ENCODE measurements around the gene CLK3. TPM values are rescaled to one million over a fixed set of nuclear protein-coding genes. Genes with fewer than 3 reads are reported as not detected.

CLK3 gene
- total RNA-seq, 2 experiments from 2014 or later = 102 to 103 TPM

DNA sequence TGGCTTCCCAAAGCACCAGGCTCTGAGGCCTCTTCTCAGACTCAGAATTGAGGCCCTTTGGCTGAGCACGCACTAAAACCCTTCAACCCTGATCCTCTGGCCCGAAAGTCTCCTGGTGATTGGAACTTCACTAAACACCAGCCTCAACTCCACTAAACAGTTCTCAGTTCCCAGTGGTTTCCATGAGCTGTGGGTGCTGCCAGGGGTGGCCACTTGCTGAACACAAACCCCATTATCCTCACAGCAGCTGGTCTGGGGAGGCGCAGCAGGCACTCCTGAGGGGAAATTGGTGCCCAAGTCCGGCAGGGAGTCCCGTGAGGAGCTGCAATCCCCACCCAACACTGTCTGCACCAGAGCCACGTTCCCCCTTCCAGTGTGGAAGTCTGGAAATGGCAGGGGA lies 3.8 kb upstream of the CLK3 start:
- Mint-ChIP-seq H3K4me1 (peaks cover 16% of the 10 kb centered on the region), H3K27me3 (no peaks in the 10 kb centered on the region), H3K9me3 (no peaks in the 10 kb centered on the region), H3K4me3 (no peak overlapping the region), H3K36me3 (peaks cover 6% of the 10 kb centered on the region), H3K27ac (no peak overlapping the region)
- DNase-seq = no peak

DNA sequence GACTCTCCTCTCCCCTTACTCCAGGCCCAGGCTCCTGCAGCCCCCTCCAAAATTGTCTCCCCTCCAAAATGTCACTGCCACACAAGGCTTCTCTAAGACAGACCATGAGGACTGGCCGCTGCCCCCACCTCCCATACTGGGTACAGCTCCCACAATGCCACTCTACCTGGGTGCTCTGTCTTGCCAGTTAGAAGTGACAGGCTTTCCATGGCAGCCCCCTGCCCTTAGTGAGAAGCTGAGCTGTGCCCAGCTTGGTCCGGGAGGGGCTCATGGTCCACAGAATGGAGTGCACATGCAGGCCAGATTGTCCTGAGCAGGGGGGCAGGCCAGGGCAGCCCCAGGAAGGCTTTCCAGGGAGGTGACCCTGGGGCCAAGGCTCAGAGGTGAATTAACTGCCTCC lies 3.0 kb upstream of the CLK3 start:
- Mint-ChIP-seq H3K9me3 (no peaks in the 10 kb centered on the region), H3K36me3 (peaks cover 13% of the 10 kb centered on the region), H3K27me3 (no peaks in the 10 kb centered on the region), H3K27ac (no peak overlapping the region), H3K4me1 (peaks cover 25% of the 10 kb centered on the region), H3K4me3 (no peak overlapping the region)
- no peak for DNase-seq

DNA sequence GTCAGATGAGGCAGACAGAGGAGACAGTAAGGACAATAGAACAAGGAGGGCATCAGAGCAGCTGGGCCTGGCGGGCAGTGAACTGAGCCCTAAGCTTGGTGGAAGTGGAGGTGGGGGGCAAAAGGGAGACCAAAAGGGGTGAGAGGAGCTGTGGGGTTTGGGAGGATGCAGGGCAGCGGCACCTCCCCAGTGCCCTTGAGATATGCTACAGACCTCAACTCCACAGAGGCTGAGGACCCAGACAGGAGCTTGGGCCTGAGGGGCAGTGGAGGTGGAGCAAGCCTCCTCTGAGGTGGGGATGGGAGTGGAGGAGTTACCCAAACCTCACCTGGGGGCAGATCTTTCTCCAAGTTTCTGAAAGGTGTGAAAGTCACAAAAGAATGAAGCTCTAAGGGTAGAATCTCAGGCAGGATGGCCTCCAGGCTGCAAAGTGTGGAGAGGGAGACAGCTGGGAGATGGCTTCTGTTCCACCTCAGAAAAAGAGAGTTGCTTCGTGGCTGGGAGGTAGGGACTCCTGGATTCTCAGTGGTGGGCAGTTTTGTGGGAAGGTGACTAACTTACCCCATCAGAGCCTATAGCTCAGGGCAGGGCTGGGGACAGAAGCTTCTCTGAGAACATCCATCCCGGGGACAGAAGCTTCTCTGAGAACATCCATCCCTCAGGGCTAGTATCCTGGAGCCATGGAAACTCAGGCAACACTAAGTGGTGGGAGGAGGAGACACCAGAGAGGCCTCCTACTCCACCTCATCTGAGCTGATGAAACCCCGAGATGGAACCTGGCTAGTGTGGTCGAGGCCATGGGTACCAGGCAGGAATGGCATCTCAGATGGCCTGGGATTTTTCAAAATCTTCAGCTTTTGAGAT lies 2.3 kb upstream of the CLK3 start:
- Mint-ChIP-seq H3K36me3 (peaks cover 14% of the 10 kb centered on the region), H3K9me3 (no peaks in the 10 kb centered on the region), H3K4me3 (no peak overlapping the region), H3K27ac (no peak overlapping the region), H3K27me3 (no peaks in the 10 kb centered on the region), H3K4me1 (peaks cover 31% of the 10 kb centered on the region)
- DNase-seq = no peak

DNA sequence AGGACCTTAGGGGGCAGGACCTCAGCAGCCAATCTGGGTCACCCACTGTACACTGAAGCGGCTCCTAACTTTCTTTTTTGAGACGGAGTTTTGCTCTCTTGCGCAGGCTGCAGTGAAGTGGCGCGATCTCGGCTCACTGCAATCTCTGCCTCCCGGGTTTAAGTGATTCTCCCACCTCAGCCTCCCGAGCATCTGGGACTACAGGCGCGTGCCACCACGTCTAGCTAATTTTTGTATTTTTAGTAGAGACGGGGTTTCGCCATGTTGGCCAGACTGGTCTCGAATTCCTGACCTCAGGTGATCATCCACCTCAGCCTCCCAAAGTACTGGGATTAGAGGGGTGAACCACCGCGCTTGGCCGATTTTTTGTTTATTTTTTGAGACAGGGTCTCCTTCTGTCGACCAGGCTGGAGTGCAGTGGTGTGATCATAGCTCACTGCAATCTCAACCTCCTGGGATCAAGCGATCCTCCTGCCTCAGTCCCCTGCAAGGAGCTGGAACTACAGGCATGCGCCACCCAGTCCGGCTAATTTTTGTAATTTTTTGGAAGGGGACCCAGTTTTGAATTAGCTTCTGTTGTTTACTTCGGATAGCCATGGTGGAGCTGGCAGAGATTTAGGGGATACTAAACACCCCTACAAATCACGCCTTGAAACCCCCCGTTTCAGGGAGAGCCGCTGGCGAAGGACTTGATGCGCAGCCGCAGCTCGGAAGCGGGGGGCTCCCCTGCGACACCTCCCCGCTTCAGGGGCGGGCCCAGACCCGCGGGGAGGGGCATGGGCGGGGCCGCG lies 1.5 kb upstream of the CLK3 start:
- H3K9me3 Mint-ChIP-seq = no peaks in the 10 kb centered on the region
- peaks cover 14% of the 10 kb centered on the region for H3K36me3 Mint-ChIP-seq
- DNase-seq = no peak
- peak overlapping the region; percentile 61 for H3K4me3 Mint-ChIP-seq
- no peaks in the 10 kb centered on the region for H3K27me3 Mint-ChIP-seq
- H3K27ac Mint-ChIP-seq = no peak overlapping the region
- H3K4me1 Mint-ChIP-seq = peaks cover 40% of the 10 kb centered on the region

DNA sequence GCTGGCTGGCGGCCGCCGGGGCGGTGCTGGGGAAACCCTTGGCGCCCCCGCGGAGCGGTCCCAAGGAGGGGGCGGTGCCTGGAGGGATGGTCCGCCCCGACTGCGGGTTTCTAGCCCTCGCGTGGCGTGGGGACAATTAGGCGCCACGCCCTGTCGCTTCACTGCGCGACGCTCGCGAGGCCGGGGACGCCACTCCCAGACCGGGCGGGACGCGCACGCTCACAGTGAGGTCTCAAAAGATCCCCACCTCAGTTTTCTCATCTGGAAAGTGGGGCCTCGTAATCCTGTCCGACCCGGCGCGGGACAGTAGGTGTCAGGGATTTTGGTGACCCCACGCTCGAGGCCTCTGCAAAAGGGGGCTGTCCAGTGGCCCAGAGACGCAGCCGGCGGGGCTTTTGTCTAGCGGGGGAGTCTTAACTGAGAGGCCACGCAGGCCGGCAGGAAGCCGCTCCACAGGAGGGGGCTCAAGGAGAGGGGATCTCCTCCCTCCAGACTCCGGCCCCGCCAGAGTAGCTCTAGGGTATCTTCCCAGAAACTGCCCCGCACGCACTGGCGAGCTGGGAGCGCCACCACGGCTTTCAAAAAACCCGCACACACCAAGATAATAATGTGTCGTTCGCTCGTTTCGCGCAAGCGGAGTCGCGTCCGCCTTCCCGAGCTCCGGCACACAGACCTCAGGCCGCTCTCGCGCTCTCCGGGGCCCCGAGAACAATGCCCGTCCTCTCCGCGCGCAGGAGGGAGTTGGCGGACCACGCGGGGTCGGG lies 710 bp upstream of the CLK3 start:
- H3K36me3 Mint-ChIP-seq = peaks cover 14% of the 10 kb centered on the region
- H3K27ac Mint-ChIP-seq = peak overlapping the region; percentile 94
- H3K4me1 Mint-ChIP-seq = peaks cover 43% of the 10 kb centered on the region
- H3K27me3 Mint-ChIP-seq = no peaks in the 10 kb centered on the region
- peak; percentile 94 for DNase-seq
- H3K9me3 Mint-ChIP-seq = no peaks in the 10 kb centered on the region
- H3K4me3 Mint-ChIP-seq = peak overlapping the region; percentile 95

DNA sequence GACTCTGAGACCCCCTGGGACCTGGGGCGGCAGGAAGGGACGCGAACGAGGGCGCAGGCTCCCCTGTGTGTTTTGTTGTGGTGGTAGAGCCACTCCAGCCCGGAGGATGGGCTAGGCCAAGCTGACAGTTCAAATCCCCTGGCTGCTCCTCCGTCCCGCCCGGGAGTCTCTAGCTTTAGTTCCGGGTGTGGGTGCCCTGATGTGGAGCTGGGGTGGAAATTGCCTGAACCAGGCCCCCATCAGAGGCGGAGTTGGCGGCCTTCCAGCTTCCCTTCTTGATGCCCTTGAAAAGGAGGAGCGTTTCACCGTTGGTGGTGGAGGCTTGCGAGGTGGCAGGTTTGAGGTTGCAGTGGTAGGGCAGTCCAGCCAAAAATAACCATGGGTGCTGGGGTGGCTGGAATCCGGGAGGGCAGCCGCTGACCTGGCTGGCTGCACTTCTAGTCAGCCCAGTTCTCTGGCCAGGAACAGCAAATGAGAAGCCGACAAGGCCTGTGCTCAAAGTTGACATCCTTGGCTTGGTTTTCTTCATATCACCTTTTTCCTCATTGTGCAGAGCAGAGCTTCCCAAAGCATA lies 817 bp downstream of the CLK3 start:
- Mint-ChIP-seq H3K9me3 (no peaks in the 10 kb centered on the region), H3K27me3 (no peaks in the 10 kb centered on the region), H3K4me1 (peaks cover 54% of the 10 kb centered on the region), H3K4me3 (peak overlapping the region; percentile 95), H3K27ac (peak overlapping the region; percentile 88), H3K36me3 (peaks cover 19% of the 10 kb centered on the region)
- DNase-seq = peak; percentile 69

DNA sequence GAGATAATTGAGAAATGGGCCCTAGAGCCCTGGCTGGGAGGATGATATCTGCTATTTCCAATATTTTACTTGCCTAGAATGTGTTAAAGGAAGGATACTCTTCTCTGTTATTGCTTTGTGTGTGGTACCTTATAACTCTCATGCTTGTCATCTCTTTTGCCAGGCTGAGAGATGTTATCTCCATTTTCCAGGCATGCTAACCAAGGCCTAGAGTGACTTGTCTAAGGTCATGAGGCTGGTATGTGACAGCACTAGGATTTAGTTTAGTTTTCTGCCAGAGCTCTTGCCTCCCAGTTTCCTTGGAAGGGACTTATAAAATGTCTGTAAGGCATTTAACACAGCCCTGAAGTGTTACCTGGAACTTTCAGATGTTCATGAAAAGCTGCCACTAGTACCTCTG lies 1.4 kb downstream of the CLK3 start:
- Mint-ChIP-seq H3K4me3 (peak overlapping the region; percentile 95), H3K9me3 (no peaks in the 10 kb centered on the region), H3K27ac (peak overlapping the region; percentile 88), H3K36me3 (peaks cover 23% of the 10 kb centered on the region), H3K27me3 (no peaks in the 10 kb centered on the region), H3K4me1 (peaks cover 54% of the 10 kb centered on the region)
- no peak for DNase-seq

DNA sequence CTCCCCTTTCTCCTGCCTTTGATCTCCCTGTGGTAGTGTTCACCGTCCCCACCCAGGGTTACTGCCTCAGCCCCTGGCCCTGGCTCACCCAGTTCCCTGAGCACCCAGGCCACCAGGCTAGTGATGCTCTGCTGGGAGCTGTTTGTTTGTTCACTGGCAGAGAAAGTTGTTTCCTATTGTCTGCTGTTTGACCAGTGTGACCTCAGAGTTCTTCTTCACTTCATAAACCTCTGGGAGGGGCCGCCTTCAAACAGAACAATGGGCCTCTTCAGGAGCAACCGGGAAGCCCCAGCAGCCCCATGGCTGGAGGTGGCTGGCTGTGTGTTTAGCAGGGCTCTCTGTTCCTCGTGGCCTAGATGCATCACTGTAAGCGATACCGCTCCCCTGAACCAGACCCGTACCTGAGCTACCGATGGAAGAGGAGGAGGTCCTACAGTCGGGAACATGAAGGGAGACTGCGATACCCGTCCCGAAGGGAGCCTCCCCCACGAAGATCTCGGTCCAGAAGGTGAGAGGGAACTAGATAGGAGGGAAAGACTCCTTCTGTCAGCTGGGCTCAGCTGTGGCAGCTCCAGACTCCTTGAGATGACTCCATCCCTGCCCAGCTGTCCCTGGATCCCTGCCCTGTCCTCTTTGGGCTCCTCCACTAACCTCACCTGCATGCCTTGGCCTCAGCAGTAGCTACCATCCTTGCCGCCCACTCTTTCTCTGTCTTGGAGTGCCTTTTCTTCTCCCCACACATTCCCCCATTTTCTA lies 3.4 kb downstream of the CLK3 start:
- no peaks in the 10 kb centered on the region for H3K9me3 Mint-ChIP-seq
- H3K4me3 Mint-ChIP-seq = no peak overlapping the region
- peaks cover 29% of the 10 kb centered on the region for H3K36me3 Mint-ChIP-seq
- peak overlapping the region; percentile 72 for H3K27ac Mint-ChIP-seq
- DNase-seq = no peak
- no peaks in the 10 kb centered on the region for H3K27me3 Mint-ChIP-seq
- H3K4me1 Mint-ChIP-seq = peaks cover 45% of the 10 kb centered on the region

DNA sequence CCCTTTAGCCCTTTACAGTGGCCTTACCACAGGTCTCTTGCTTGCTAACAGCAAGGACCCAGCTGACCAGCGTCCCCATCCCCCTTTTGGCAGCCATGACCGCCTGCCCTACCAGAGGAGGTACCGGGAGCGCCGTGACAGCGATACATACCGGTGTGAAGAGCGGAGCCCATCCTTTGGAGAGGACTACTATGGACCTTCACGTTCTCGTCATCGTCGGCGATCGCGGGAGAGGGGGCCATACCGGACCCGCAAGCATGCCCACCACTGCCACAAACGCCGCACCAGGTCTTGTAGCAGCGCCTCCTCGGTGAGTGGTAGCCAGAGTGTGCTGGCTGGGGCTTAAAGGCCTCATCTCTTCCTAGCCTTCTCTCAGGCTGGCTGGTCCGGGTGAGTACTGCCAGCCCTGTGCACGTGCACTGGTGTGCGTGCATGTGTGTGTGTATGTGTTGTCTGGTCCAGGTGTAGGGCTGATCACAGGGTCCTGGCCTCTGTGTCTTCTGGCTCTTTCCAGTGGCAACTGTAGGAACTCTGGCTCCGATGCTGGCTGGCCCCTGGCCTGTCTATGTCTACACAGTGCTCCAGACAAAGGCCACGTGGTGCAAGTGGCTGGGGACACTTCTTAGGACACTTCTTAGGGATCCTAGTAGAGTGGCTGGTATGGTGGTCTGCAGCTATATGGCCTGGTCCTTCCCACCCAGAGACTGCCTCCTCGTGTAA lies 4.4 kb downstream of the CLK3 start:
- peak overlapping the region; percentile 34 for H3K27ac Mint-ChIP-seq
- H3K9me3 Mint-ChIP-seq = no peaks in the 10 kb centered on the region
- peaks cover 46% of the 10 kb centered on the region for H3K4me1 Mint-ChIP-seq
- H3K4me3 Mint-ChIP-seq = no peak overlapping the region
- DNase-seq = no peak
- H3K36me3 Mint-ChIP-seq = peaks cover 32% of the 10 kb centered on the region
- H3K27me3 Mint-ChIP-seq = no peaks in the 10 kb centered on the region

DNA sequence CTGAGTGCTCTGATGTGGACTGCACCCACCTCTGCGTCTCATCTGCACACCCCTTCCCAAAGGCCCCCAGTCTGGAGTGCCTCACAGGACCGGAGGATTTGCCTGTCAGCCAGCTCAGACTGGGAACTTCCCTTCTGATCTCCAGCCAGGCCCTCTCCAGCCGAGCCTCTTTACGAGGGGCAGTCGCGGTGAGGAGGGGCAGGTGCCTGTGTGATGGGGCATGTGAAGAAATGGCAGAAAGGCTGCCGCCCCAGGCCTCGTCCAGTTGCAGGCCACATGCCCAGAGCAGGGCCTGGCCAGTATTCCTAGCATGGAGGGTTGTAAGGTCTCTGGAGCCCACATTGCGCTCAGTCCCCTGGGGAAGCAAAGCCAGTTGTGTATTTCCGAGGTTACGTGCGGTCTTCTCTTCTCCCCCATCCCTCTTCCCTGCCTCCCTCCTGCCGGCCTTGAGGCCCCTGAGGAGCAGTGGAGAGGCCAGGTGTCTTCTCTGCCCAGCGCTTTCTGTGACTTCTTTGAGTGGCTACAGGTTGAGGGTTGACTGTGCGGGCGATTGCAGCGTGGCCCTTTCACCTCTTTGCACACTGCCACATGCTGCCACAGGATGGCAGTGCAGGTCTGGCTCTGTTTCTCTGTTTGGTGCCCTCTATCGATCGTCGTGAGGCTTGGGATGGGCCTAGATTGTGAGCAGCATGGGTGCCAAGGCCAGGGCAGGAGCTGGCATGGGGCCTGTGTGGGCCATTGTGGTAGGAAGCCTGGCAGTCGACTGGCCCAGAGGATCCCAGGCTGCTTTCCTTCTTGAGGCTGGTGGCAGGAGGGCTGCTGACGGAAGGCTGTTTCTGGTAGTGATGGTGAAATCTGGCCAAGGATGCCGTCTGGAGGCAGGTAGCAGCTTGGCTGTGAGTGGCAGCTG lies 5.3 kb downstream of the CLK3 start:
- H3K9me3 Mint-ChIP-seq = no peaks in the 10 kb centered on the region
- peaks cover 37% of the 10 kb centered on the region for H3K36me3 Mint-ChIP-seq
- H3K27me3 Mint-ChIP-seq = no peaks in the 10 kb centered on the region
- peaks cover 51% of the 10 kb centered on the region for H3K4me1 Mint-ChIP-seq
- peak; percentile 76 for DNase-seq
- no peak overlapping the region for H3K4me3 Mint-ChIP-seq
- H3K27ac Mint-ChIP-seq = peak overlapping the region; percentile 80

DNA sequence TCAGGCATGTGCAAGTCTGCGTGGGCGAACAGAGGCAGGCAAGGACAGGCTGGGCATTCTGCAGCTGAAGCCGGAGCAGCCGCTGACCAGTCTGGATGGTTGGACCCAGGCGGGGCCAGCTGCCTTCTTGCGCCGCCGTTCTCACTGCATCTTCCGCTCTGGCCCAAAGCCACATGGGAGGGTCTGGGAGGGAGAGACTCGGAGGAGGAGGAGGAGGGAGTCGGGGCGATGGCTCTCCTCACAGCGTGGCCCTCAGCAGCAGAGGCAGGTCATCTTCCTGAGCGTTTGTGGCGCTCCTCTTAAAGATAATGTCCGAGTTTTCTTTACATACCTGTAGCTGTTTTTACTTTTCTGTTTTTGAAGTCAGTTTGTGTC lies 5.9 kb downstream of the CLK3 start:
- DNase-seq = no peak
- Mint-ChIP-seq H3K4me1 (peaks cover 56% of the 10 kb centered on the region), H3K27ac (no peak overlapping the region), H3K9me3 (no peaks in the 10 kb centered on the region), H3K36me3 (peaks cover 35% of the 10 kb centered on the region), H3K4me3 (no peak overlapping the region), H3K27me3 (no peaks in the 10 kb centered on the region)

DNA sequence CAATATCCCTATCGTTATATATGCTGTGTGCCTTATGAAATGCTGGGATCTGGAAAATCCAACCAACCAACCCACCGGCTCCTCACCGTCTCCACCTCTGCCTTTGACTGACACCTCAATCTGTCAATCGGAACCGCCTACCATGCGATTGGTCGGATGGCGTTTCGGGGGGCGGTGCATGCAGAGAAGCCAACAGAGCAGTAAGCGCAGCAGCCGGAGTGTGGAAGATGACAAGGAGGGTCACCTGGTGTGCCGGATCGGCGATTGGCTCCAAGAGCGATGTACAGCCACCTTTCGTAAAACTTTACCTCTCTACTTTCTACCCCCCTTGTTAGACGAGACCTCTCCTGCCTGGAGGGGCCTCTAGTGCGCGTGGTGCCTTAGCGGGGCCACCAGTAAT lies 6.3 kb downstream of the CLK3 start:
- H3K4me3 Mint-ChIP-seq = no peak overlapping the region
- peaks cover 56% of the 10 kb centered on the region for H3K4me1 Mint-ChIP-seq
- H3K27me3 Mint-ChIP-seq = no peaks in the 10 kb centered on the region
- no peaks in the 10 kb centered on the region for H3K9me3 Mint-ChIP-seq
- H3K27ac Mint-ChIP-seq = no peak overlapping the region
- peaks cover 31% of the 10 kb centered on the region for H3K36me3 Mint-ChIP-seq
- no peak for DNase-seq

DNA sequence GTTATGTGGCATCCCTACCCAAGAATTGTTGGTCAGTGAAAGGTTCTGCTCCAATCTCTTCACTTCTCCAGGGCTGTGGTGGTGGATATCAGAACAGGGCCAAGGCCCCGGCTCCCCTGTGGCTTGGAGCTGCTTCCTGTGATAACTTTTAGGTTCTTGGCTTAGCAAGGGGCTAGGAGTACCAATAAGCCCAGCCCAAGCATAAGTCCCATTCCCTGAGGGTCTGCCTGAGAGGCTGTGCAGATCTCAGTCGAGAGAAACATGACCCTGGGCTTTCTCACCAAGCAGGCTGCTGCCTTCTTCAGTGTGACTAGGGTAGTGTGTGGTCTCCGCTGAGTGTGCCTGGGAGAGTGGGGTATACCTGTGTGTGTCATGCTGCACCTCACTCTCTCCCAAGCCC lies 7.1 kb downstream of the CLK3 start:
- no peak for DNase-seq
- Mint-ChIP-seq H3K27ac (no peak overlapping the region), H3K27me3 (no peaks in the 10 kb centered on the region), H3K36me3 (peaks cover 27% of the 10 kb centered on the region), H3K4me3 (no peak overlapping the region), H3K9me3 (no peaks in the 10 kb centered on the region), H3K4me1 (peaks cover 54% of the 10 kb centered on the region)
